ENCODE results near the gene COMP. TPM values are rescaled to one million over a fixed set of nuclear protein-coding genes. Genes with fewer than 3 reads are reported as not detected.

The COMP gene
- total RNA-seq, 5 donors from 2014 or later (not counting 1 experiment from before 2014, with no cell fraction given), result not detected

- H3K36me3 Mint-ChIP-seq, result peaks cover 9% of the 10 kb centered on the region
- Histone ChIP-seq H3K36me3 (ENCODE audit: control insufficient read depth in 2 of 2, extremely low read depth in 1 of 2, insufficient read depth in 1 of 2, low read length in 1 of 2) (peaks cover 4 to 15% of the 10 kb centered on the region in 2 donors), H3K27me3 (replicated peaks in 1 of 2; ENCODE audit: control insufficient read depth in 2 of 2, extremely low read depth in 1 of 2, insufficient read depth in 2 of 2, low read length in 1 of 2) (no peaks in the 10 kb centered on the region), H3K4me1 (ENCODE audit: control insufficient read depth in 1 of 2, extremely low read depth in 1 of 2, insufficient read depth in 2 of 2, low read length in 2 of 2) (no peaks in the 10 kb centered on the region), H3K9me3 (no peaks in the 10 kb centered on the region), H3K27ac (ENCODE audit: low read length) (no peak overlapping the region), H3K4me3 (ENCODE audit: control insufficient read depth in 1 of 2, extremely low read depth in 1 of 2, low read length in 1 of 2) (no peak overlapping the region)
- no peaks in the 10 kb centered on the region for H3K27me3 Mint-ChIP-seq
- 96% methylated on average over 5 of the region's 5 CpGs for WGBS (ENCODE audit: insufficient coverage)
- H3K27ac Mint-ChIP-seq, result no peak overlapping the region
- no peaks in the 10 kb centered on the region for H3K9me3 Mint-ChIP-seq
- no peaks in the 10 kb centered on the region for H3K4me1 Mint-ChIP-seq
- no peak overlapping the region for H3K4me3 Mint-ChIP-seq
- ChIA-PET POLR2A (no interaction called here), CTCF (no interaction called here)
- no peak for DNase-seq
- no peak for ATAC-seq (replicated peaks in 1 of 4)
Observed at GRCh38 chr19:18745931-18746330, 45.2 kb downstream of the COMP start.

- WGBS (ENCODE audit: insufficient coverage), result 95% methylated on average over 17 of the region's 26 CpGs
- Histone ChIP-seq H3K4me3 (ENCODE audit: control insufficient read depth in 1 of 2, extremely low read depth in 1 of 2, low read length in 1 of 2) (no peak overlapping the region), H3K36me3 (ENCODE audit: control insufficient read depth in 2 of 2, extremely low read depth in 1 of 2, insufficient read depth in 1 of 2, low read length in 1 of 2) (peaks cover 4 to 14% of the 10 kb centered on the region in 2 donors), H3K27me3 (replicated peaks in 1 of 2; ENCODE audit: control insufficient read depth in 2 of 2, extremely low read depth in 1 of 2, insufficient read depth in 2 of 2, low read length in 1 of 2) (no peaks in the 10 kb centered on the region), H3K27ac (ENCODE audit: low read length) (no peak overlapping the region), H3K9me3 (no peaks in the 10 kb centered on the region), H3K4me1 (ENCODE audit: control insufficient read depth in 1 of 2, extremely low read depth in 1 of 2, insufficient read depth in 2 of 2, low read length in 2 of 2) (no peaks in the 10 kb centered on the region)
- ChIA-PET POLR2A (no interaction called here), CTCF (interaction anchor here in 1 of 2 donors (0.6 kb wide), 1 partner anchor 282 kb away, joined by 3 read pairs; no protein-coding TSS in a partner anchor)
- Mint-ChIP-seq H3K9me3 (no peaks in the 10 kb centered on the region), H3K27me3 (no peaks in the 10 kb centered on the region), H3K36me3 (peaks cover 5% of the 10 kb centered on the region), H3K4me1 (peaks cover 0 to 4% (median 0%) of the 10 kb centered on the region in 3 donors), H3K27ac (no peak overlapping the region), H3K4me3 (no peak overlapping the region)
- ATAC-seq (replicated peaks in 1 of 4) (no peak), DNase-seq (no peak)
Observed at GRCh38 chr19:18745012-18745735, 45.9 kb downstream of the COMP start.

- Mint-ChIP-seq H3K27ac (no peak overlapping the region), H3K4me3 (no peak overlapping the region), H3K36me3 (no peaks in the 10 kb centered on the region), H3K9me3 (no peaks in the 10 kb centered on the region), H3K4me1 (peaks cover 0 to 4% (median 0%) of the 10 kb centered on the region in 3 donors), H3K27me3 (no peaks in the 10 kb centered on the region)
- 96% methylated on average over 31 of the region's 36 CpGs for WGBS (ENCODE audit: insufficient coverage)
- ChIA-PET CTCF (no interaction called here), POLR2A (no interaction called here)
- Histone ChIP-seq H3K9me3 (no peaks in the 10 kb centered on the region), H3K36me3 (ENCODE audit: control insufficient read depth in 2 of 2, extremely low read depth in 1 of 2, insufficient read depth in 1 of 2, low read length in 1 of 2) (peaks cover 4% of the 10 kb centered on the region in 2 donors), H3K4me3 (ENCODE audit: control insufficient read depth in 1 of 2, extremely low read depth in 1 of 2, low read length in 1 of 2) (no peak overlapping the region), H3K27ac (ENCODE audit: low read length) (no peak overlapping the region), H3K4me1 (ENCODE audit: control insufficient read depth in 1 of 2, extremely low read depth in 1 of 2, insufficient read depth in 2 of 2, low read length in 2 of 2) (no peaks in the 10 kb centered on the region), H3K27me3 (replicated peaks in 1 of 2; ENCODE audit: control insufficient read depth in 2 of 2, extremely low read depth in 1 of 2, insufficient read depth in 2 of 2, low read length in 1 of 2) (no peaks in the 10 kb centered on the region)
- ATAC-seq (replicated peaks in 1 of 4) (no peak), DNase-seq (no peak)
Observed at GRCh38 chr19:18743784-18744418, 47.2 kb downstream of the COMP start.

GRCh38 chr19:18742838-18743783 is 48.0 kb downstream of the COMP start:
- no peak for ATAC-seq (replicated peaks in 1 of 4)
- Mint-ChIP-seq H3K27ac (no peak overlapping the region), H3K27me3 (no peaks in the 10 kb centered on the region), H3K4me1 (peaks cover 0 to 4% (median 0%) of the 10 kb centered on the region in 3 donors), H3K36me3 (no peaks in the 10 kb centered on the region), H3K4me3 (no peak overlapping the region), H3K9me3 (no peaks in the 10 kb centered on the region)
- no peaks in the 10 kb centered on the region for H3K4me1 ChIP-seq (ENCODE audit: control insufficient read depth in 1 of 2, extremely low read depth in 1 of 2, insufficient read depth in 2 of 2, low read length in 2 of 2)
- CTCF ChIA-PET, result no interaction called here
- peaks cover 4% of the 10 kb centered on the region in 2 donors for H3K36me3 ChIP-seq (ENCODE audit: control insufficient read depth in 2 of 2, extremely low read depth in 1 of 2, insufficient read depth in 1 of 2, low read length in 1 of 2)
- WGBS (ENCODE audit: insufficient coverage), result 95% methylated on average over 33 of the region's 38 CpGs
- POLR2A ChIA-PET, result no interaction called here
- no peak for DNase-seq
- no peaks in the 10 kb centered on the region for H3K9me3 ChIP-seq
- no peak overlapping the region for H3K4me3 ChIP-seq (ENCODE audit: control insufficient read depth in 1 of 2, extremely low read depth in 1 of 2, low read length in 1 of 2)
- H3K27ac ChIP-seq (ENCODE audit: low read length), result no peak overlapping the region
- no peaks in the 10 kb centered on the region for H3K27me3 ChIP-seq (replicated peaks in 1 of 2; ENCODE audit: control insufficient read depth in 2 of 2, extremely low read depth in 1 of 2, insufficient read depth in 2 of 2, low read length in 1 of 2)

- Histone ChIP-seq H3K4me1 (ENCODE audit: control insufficient read depth in 1 of 2, extremely low read depth in 1 of 2, insufficient read depth in 2 of 2, low read length in 2 of 2) (no peaks in the 10 kb centered on the region), H3K27me3 (replicated peaks in 1 of 2; ENCODE audit: control insufficient read depth in 2 of 2, extremely low read depth in 1 of 2, insufficient read depth in 2 of 2, low read length in 1 of 2) (no peaks in the 10 kb centered on the region), H3K9me3 (no peaks in the 10 kb centered on the region), H3K36me3 (ENCODE audit: control insufficient read depth in 2 of 2, extremely low read depth in 1 of 2, insufficient read depth in 1 of 2, low read length in 1 of 2) (peaks cover 4% of the 10 kb centered on the region in 2 donors), H3K4me3 (ENCODE audit: control insufficient read depth in 1 of 2, extremely low read depth in 1 of 2, low read length in 1 of 2) (no peak overlapping the region), H3K27ac (ENCODE audit: low read length) (no peak overlapping the region)
- CTCF ChIA-PET, result no interaction called here
- ATAC-seq (replicated peaks in 1 of 4) (no peak), DNase-seq (no peak)
- POLR2A ChIA-PET, result no interaction called here
- Mint-ChIP-seq H3K9me3 (no peaks in the 10 kb centered on the region), H3K36me3 (no peaks in the 10 kb centered on the region), H3K4me3 (no peak overlapping the region), H3K27me3 (no peaks in the 10 kb centered on the region), H3K4me1 (peaks cover 0 to 4% (median 4%) of the 10 kb centered on the region in 3 donors), H3K27ac (no peak overlapping the region)
- WGBS (ENCODE audit: insufficient coverage), result 97% methylated on average over 14 of the region's 14 CpGs
Observed at GRCh38 chr19:18742324-18742723, 48.8 kb downstream of the COMP start.

All from T-cell (primary cell).